Measurements from ENCODE around the gene IL36RN.

Gene IL36RN

DNA sequence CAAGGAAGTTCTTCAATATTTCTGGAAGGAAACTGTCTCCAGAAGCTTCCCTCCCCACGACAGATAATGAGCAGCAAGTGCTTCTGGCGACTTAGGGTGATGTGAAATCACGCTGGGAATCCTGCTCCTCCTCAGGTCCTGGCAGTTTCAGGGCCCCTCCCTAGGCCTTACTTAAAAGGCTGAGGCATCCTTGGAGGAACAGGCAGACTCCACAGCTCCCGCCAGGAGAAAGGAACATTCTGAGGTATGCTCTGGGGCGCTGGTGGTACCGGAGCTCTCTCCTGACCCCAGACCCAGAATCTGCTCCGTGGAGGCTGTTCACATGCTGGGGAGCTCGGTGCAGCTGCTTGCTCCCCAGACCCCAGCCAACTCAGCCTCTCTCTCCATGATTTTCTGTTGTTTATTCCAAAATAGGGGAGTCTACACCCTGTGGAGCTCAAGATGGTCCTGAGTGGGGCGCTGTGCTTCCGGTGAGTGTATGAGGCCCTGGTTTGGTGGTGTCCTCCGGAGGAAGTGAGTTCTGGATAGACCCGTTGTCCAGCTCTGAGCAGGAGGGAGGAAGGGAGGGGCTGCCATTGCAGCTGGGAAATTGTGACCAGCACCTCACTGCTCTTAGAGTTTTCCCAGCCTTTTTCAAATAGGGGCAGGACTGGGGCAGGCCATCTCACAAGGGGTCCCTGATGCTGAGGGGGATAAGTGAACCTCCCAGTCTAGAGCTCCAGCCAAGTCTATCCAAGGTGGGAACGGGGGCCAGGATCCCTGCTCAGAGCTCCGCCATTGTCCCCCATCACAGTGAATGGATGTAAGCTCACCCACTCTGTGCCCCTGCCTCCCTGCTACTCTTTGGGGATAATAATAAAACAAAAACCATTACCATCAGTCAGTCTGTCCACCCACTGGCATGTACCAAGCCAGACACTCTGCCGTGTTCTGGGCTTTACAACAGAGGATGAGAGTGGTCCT is at the start of gene IL36RN:
Gene IL36RN, plus strand, starts transcription at position 201 of the 963 bp plus-strand sequence. Its CDS starts 241 bp downstream, at position 442.
- no peak for DNase-seq

- DNase-seq, result no peak
Observed at GRCh38 chr2:113009622-113010021, 49.4 kb upstream of the IL36RN start.

DNA sequence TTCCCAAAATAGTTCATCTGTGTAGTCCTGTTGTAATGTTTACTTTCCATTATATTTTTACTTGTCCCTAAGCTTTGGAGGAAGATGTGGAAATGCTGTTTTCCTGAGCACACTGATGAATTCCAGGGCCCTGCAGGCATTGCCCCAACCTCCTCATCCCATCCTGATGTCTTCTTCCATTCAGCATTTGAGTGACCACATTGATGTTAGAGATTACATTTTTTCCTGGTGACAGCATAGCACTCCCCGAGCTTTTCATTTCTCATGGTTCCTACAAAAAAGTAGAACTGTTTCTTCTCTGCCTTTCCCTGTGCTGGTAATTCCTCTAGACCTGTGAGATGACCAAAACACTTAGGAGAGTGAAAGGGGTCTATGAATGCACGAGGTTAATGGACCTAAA is 48.9 kb upstream of the IL36RN start:
- DNase-seq, result no peak

- no peak for DNase-seq
Observed at GRCh38 chr2:113011108-113011507, 47.9 kb upstream of the IL36RN start.

GRCh38 chr2:113012436-113013335 is 46.3 kb upstream of the IL36RN start:
- no peak for DNase-seq

- no peak for DNase-seq
Observed at GRCh38 chr2:113013336-113013661, 45.7 kb upstream of the IL36RN start.

DNA sequence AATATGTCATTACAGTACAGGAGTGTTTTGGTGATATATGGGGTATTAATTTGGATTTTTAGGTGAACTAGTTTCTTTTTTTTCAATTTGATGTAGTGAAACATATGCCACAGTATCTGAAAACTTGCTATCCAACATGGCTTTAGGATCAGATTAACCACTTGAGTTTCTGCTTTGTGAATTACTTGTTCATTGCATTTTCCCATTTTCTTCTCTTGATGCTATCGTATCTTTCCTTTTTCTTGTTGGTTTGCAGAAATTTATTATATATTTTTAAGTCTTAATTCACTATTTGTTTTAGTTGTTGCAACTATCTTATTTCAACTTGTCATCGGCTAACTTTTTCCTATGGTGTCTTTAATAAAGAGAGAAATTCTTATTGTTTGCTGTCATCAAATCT is 44.9 kb upstream of the IL36RN start:
- no peak for DNase-seq

DNA sequence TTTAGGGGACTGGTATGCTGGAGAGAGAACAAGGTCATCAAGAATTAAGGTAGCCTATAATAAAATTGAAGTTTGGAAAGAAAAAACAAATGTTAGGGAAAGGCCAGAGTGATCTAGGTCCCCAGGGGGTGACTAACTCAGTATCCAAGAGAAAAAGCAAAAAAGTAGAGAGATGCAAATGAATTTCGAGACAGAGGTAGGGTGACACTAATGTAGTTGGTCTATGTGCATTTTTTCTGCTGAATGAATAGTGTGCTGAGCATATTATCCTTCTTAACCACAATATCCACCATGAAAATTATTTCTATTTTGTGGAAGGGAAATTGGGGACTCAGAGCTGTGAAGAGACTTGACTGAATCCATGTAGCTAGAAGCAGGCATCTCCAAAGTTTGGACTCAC is 44.0 kb upstream of the IL36RN start:
- DNase-seq, result no peak

DNA sequence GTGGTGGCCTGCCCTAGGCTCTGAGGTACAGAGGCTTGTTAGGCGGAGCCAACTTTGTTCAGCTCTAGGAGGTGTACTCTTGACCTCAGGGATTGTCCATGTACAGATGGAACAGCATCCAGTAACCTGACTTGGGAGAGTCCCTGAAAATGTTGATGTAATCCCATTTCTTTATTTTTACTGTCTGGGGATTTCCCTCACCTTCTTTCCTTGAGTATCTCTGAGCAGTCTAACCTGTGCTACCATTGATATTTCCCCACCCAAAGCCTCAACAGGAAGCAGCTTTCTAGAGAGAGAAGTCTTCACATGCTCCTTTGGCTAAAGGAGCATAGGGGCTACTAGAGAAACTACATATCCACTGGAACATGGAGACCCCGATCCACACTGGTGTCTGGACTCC is 43.3 kb upstream of the IL36RN start:
- no peak for DNase-seq

DNA sequence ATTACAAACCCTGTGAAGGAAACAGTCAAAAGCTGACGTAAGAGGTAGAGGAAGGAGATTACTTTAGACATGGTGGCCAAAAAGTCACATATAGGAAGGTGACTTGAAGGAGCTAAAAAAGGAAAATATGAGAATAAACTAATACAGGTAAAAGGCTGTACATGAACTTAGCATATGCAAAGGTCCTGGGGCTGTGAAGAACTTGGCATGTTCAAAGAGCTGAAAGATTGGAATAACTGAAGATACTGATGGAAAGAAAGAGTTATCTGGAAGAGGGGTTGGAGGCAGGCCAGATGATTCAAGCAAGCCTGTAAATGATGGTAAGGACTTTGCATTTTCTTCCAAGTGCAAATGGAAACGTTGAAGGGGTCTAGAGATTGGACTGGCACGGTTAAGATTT is 40.5 kb upstream of the IL36RN start:
- DNase-seq, result no peak

DNA sequence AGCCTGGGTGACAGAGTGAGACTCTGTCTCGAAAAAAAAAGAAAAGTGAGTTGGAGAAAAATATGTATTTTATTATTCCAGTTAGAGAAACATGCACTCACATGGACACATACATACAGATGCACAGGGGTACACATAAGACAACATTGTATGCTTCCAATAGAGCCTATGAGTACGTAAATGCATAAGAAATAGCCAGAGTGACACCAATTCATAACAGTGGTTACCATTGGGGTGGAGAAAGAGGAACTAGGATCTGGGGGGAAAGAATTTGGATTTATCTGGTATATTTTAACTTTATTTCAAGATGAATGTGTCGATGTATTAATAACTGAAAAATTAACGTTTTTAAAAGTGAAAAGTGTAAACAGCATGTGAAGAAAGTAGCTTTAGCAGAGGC is 37.7 kb upstream of the IL36RN start:
- DNase-seq, result no peak

- DNase-seq, result no peak
Observed at GRCh38 chr2:113024764-113025163, 34.2 kb upstream of the IL36RN start.

DNA sequence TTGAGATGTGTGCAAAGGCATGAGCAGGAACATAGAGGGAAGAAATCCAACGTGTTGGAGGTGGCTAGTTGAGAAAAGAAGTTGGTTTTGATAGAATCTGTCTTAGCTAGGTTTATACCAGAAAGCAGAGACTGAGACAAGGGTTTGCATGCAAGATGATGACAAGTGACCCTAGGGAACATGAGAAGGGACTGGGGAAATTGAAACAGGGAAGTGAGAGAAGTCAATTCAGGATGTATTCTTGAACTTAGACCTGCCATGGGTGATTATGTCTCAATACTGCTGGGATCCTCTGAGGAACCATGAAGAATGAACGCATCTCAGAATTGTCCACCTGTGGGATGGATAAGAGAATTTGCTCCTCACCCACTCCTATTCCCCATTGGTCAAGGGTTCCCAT is 33.3 kb upstream of the IL36RN start:
- DNase-seq, result no peak

DNA sequence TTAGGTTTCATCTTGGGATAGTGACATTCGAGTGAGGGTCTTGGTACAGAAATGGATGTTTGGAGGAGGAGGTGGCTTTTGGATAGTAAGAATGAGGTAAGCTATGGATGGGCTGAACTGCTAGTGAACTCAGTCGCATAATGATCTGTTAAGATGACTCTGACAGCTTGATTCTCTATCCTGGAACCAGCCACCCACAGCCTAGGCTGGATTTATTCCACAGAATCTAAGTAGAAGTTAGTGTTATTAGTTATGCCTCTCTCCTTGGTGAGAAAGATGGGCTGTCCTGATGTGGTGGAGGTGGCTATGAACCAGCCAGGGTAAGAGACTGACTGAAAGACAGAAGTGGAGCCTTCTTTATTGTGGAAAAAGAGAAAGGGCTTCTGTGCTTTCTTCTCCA is 31.3 kb upstream of the IL36RN start:
- no peak for DNase-seq

- no peak for DNase-seq
Observed at GRCh38 chr2:113028112-113028511, 30.9 kb upstream of the IL36RN start.

DNA sequence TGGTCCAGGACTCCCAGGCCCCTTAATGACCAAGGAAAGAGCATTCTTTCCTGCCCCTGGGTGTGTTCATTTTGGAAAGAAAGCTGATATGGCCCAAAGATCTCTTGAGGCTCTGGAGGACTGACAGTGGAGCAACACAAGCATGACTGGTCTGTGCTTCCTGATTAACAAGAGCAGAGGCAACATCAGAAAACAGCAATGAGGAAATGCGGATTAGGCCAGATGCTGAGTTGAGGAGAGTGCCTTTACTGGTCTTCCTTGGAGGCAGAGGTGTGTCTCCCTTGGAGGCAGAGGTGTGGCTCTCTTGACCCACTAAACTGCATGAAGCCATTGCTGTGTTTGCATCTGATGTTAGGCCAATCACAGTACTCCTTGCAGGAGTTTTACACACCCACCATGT is 26.3 kb upstream of the IL36RN start:
- DNase-seq, result no peak

DNA sequence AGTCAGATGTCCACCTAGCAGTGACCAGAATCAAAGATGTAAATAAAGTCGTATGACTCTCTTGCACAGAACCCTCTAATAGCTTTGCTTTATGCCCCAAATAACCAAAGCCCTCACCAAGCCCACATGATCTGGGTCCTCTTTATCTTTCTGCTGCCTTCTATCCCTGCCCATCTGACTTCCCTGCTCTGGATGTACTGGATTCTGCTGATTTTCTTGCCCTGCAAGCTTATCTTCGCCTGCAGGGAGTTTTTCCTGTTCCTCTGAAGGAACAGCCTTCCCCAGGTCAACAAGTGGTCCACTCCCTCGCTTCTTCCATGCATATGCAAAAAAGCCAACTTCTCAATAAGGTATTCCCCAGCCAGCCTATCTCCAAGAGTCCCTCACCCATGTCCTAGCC is 25.0 kb upstream of the IL36RN start:
- no peak for DNase-seq

- no peak for DNase-seq
Observed at GRCh38 chr2:113036763-113037162, 22.2 kb upstream of the IL36RN start.

- DNase-seq, result no peak
Observed at GRCh38 chr2:113038291-113038690, 20.7 kb upstream of the IL36RN start.

GRCh38 chr2:113039158-113039557 is 19.8 kb upstream of the IL36RN start:
- no peak for DNase-seq

- DNase-seq, result no peak
Observed at GRCh38 chr2:113039719-113040118, 19.3 kb upstream of the IL36RN start.

GRCh38 chr2:113041871-113042270 is 17.1 kb upstream of the IL36RN start:
- DNase-seq, result no peak

- no peak for DNase-seq
Observed at GRCh38 chr2:113046465-113046864, 12.5 kb upstream of the IL36RN start.
